Activated CD4-positive, alpha-beta T cell treated with anti-CD3 and anti-CD28 coated beads, Interleukin-10, Interleukin-2, amounts not matched to agents 100 ng/mL and 50 ng/mL, durations not matched to agents 16 hours and 8 hours (primary cell): ENCODE measurements around the gene THPO.

Source experiments
- DNase-seq: peaks from one replicate; pipeline ENCODE4 v3.0.0-alpha.2; 2020

The THPO gene

GRCh38 chr3:184328516-184328915 is 49.5 kb downstream of the THPO start:
- no peak for DNase-seq

- no peak for DNase-seq
Observed at GRCh38 chr3:184327171-184327570, 50.8 kb downstream of the THPO start.

- no peak for DNase-seq
Observed at GRCh38 chr3:184325715-184326369, 52.2 kb downstream of the THPO start.

GRCh38 chr3:184325269-184325668 is 52.7 kb downstream of the THPO start:
- no peak for DNase-seq

- DNase-seq: no peak
Observed at GRCh38 chr3:184323696-184324095, 54.3 kb downstream of the THPO start.

GRCh38 chr3:184322731-184323487 is 55.1 kb downstream of the THPO start:
- DNase-seq: no peak
